ENCODE data around the gene GMDS.

DNA sequence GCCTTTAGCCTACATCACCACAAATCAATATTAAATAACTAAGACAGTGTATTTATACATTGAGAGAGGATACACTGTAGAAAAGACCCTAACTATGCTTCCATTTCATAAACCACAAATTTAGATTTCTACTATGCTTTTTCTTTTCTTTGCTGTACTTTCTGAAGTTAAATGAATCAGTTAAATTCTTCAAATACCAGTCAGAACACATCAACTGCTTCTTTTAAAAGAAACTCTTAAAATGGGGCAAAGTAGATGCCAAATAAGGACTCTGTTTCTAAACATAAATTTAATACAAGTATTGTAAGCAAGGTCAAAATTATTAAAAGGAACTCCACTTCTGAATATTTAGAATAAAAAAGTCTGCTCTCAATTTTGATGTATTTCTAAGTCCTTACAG lies 76.9 kb downstream of the GMDS start:
- TF ChIP-seq, protein P1, sequence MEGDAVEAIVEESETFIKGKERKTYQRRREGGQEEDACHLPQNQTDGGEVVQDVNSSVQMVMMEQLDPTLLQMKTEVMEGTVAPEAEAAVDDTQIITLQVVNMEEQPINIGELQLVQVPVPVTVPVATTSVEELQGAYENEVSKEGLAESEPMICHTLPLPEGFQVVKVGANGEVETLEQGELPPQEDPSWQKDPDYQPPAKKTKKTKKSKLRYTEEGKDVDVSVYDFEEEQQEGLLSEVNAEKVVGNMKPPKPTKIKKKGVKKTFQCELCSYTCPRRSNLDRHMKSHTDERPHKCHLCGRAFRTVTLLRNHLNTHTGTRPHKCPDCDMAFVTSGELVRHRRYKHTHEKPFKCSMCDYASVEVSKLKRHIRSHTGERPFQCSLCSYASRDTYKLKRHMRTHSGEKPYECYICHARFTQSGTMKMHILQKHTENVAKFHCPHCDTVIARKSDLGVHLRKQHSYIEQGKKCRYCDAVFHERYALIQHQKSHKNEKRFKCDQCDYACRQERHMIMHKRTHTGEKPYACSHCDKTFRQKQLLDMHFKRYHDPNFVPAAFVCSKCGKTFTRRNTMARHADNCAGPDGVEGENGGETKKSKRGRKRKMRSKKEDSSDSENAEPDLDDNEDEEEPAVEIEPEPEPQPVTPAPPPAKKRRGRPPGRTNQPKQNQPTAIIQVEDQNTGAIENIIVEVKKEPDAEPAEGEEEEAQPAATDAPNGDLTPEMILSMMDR (IDR thresholded peaks at IDR 0.05; ENCODE audit: low read length) = no peak
- TF ChIP-seq EZH2phosphoT487 (IDR thresholded peaks at IDR 0.05; ENCODE audit: low read length) = no peak
- no peak for TF ChIP-seq EZH2 (optimal IDR thresholded peaks at IDR 0.05; ENCODE audit: low read depth, low read length)
